Measurements from ENCODE around the gene ACBD3. TPM values are rescaled to one million over a fixed set of nuclear protein-coding genes. Genes with fewer than 3 reads are reported as not detected.

The ACBD3 gene
- total and polyA plus RNA-seq, 4 donors: 13.5 to 51.9 (median 30.5) TPM

- Histone ChIP-seq H3K4me3 (no peak overlapping the region), H3K4me1 (ENCODE audit: control insufficient read depth in 5 of 5, insufficient read depth in 5 of 5, low read length in 5 of 5) (peaks cover 0 to 2% (median 0%) of the 10 kb centered on the region in 5 donors), H3K36me3 (ENCODE audit: control insufficient read depth in 4 of 4, insufficient read depth in 4 of 4, low read length in 4 of 4) (peaks cover 23 to 47% (median 31%) of the 10 kb centered on the region in 4 donors), H3K27me3 (ENCODE audit: control insufficient read depth in 3 of 3, insufficient read depth in 3 of 3, low read length in 2 of 3) (no peaks in the 10 kb centered on the region), H3K9ac (ENCODE audit: insufficient read depth in 1 of 2, low read length in 2 of 2) (no peak overlapping the region), H3K9me3 (ENCODE audit: control insufficient read depth in 4 of 4, insufficient read depth in 3 of 4, low read length in 3 of 4) (no peaks in the 10 kb centered on the region), H3K27ac (ENCODE audit: low read depth in 1 of 2, low read length in 1 of 2) (no peak overlapping the region)
- TF ChIP-seq, protein P1, sequence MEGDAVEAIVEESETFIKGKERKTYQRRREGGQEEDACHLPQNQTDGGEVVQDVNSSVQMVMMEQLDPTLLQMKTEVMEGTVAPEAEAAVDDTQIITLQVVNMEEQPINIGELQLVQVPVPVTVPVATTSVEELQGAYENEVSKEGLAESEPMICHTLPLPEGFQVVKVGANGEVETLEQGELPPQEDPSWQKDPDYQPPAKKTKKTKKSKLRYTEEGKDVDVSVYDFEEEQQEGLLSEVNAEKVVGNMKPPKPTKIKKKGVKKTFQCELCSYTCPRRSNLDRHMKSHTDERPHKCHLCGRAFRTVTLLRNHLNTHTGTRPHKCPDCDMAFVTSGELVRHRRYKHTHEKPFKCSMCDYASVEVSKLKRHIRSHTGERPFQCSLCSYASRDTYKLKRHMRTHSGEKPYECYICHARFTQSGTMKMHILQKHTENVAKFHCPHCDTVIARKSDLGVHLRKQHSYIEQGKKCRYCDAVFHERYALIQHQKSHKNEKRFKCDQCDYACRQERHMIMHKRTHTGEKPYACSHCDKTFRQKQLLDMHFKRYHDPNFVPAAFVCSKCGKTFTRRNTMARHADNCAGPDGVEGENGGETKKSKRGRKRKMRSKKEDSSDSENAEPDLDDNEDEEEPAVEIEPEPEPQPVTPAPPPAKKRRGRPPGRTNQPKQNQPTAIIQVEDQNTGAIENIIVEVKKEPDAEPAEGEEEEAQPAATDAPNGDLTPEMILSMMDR (IDR thresholded peaks at IDR 0.05; ENCODE audit: control extremely low read depth, extremely low read depth): no peak
- ATAC-seq (ENCODE audit: insufficient read depth, low FRiP score) (peak; percentile 19), DNase-seq (no peak)
- WGBS, 2 donors: 89 to 98% methylated on average over 1 of the region's 1 CpG
These were observed 28.1 kb downstream of the ACBD3 start for GRCh38 chr1:226158457-226158856.

- Histone ChIP-seq H3K9me3 (ENCODE audit: control insufficient read depth in 4 of 4, insufficient read depth in 3 of 4, low read length in 3 of 4) (no peaks in the 10 kb centered on the region), H3K4me3 (no peak overlapping the region), H3K27me3 (ENCODE audit: control insufficient read depth in 3 of 3, insufficient read depth in 3 of 3, low read length in 2 of 3) (no peaks in the 10 kb centered on the region), H3K9ac (ENCODE audit: insufficient read depth in 1 of 2, low read length in 2 of 2) (no peak overlapping the region), H3K27ac (ENCODE audit: low read depth in 1 of 2, low read length in 1 of 2) (no peak overlapping the region), H3K4me1 (ENCODE audit: control insufficient read depth in 5 of 5, insufficient read depth in 5 of 5, low read length in 5 of 5) (peaks cover 0 to 2% (median 0%) of the 10 kb centered on the region in 5 donors), H3K36me3 (ENCODE audit: control insufficient read depth in 4 of 4, insufficient read depth in 4 of 4, low read length in 4 of 4) (peaks cover 27 to 47% (median 32%) of the 10 kb centered on the region in 4 donors)
- TF ChIP-seq, protein P1 (IDR thresholded peaks at IDR 0.05; ENCODE audit: control extremely low read depth, extremely low read depth): no peak
- no peak for ATAC-seq (ENCODE audit: insufficient read depth, low FRiP score)
- peak in 1 of 3 donors; percentile 19 for DNase-seq
- WGBS, 2 donors: 58 to 95% methylated on average over 1 of the region's 1 CpG
These were observed 28.7 kb downstream of the ACBD3 start for GRCh38 chr1:226157761-226158316.

DNA sequence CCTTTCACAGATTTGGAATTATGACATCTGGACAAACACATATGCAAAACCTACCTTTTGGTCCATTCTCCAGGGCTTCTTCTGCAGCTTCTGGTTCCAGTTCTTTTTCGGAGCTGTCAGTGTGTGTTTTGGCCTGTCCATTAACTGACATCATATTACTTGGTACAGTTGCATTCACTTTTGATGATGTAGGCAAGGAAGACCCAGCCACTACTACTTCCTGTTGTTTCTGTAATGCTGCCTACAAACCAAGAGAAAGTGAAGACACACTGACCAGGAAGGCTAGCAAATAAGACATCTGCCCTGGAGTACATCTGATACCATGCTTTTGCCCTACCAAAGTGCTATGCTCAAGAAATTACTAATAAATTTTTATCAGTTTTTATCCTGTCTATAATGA, 31.9 kb downstream of the ACBD3 start:
- Histone ChIP-seq H3K9me3 (ENCODE audit: control insufficient read depth in 4 of 4, insufficient read depth in 3 of 4, low read length in 3 of 4) (no peaks in the 10 kb centered on the region), H3K36me3 (ENCODE audit: control insufficient read depth in 4 of 4, insufficient read depth in 4 of 4, low read length in 4 of 4) (peaks cover 27 to 44% (median 30%) of the 10 kb centered on the region in 4 donors), H3K27me3 (ENCODE audit: control insufficient read depth in 3 of 3, insufficient read depth in 3 of 3, low read length in 2 of 3) (no peaks in the 10 kb centered on the region), H3K27ac (ENCODE audit: low read depth in 1 of 2, low read length in 1 of 2) (no peak overlapping the region), H3K4me3 (no peak overlapping the region), H3K4me1 (ENCODE audit: control insufficient read depth in 5 of 5, insufficient read depth in 5 of 5, low read length in 5 of 5) (peaks cover 0 to 2% (median 0%) of the 10 kb centered on the region in 5 donors), H3K9ac (ENCODE audit: insufficient read depth in 1 of 2, low read length in 2 of 2) (no peak overlapping the region)
- DNase-seq: no peak
- no peak for ATAC-seq (ENCODE audit: insufficient read depth, low FRiP score)
- TF ChIP-seq, protein P1 (IDR thresholded peaks at IDR 0.05; ENCODE audit: control extremely low read depth, extremely low read depth): no peak
- 89 to 96% methylated on average over 1 of the region's 1 CpG for WGBS, 2 donors

DNA sequence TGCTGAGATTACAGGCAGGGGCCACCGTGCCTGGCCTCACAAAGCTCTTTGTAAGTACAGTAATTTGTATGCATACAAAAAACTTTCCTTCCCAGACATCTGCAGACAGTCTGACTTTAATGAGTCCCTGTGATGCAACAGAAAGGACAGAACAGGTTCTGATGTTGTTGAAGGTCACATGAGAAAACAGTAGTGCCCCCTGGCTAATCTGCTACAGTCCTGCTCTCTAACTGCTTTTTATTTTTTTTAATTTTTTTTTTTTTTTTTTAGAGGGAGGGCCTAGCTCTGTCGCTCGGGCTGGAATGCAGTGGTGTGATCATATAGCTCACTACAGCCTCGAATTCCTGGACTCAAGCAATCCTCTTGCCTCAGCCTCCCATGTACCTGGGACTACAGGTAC, 36.7 kb downstream of the ACBD3 start:
- Histone ChIP-seq H3K9me3 (ENCODE audit: control insufficient read depth in 4 of 4, insufficient read depth in 3 of 4, low read length in 3 of 4) (no peaks in the 10 kb centered on the region), H3K9ac (ENCODE audit: insufficient read depth in 1 of 2, low read length in 2 of 2) (no peak overlapping the region), H3K27ac (ENCODE audit: low read depth in 1 of 2, low read length in 1 of 2) (no peak overlapping the region), H3K27me3 (ENCODE audit: control insufficient read depth in 3 of 3, insufficient read depth in 3 of 3, low read length in 2 of 3) (no peaks in the 10 kb centered on the region), H3K4me3 (no peak overlapping the region), H3K36me3 (ENCODE audit: control insufficient read depth in 4 of 4, insufficient read depth in 4 of 4, low read length in 4 of 4) (peaks cover 27 to 49% (median 33%) of the 10 kb centered on the region in 4 donors), H3K4me1 (ENCODE audit: control insufficient read depth in 5 of 5, insufficient read depth in 5 of 5, low read length in 5 of 5) (peaks cover 0 to 2% (median 0%) of the 10 kb centered on the region in 5 donors)
- TF ChIP-seq, protein P1 (IDR thresholded peaks at IDR 0.05; ENCODE audit: control extremely low read depth, extremely low read depth): no peak
- WGBS, 2 donors: 81 to 87% methylated on average over 4 of the region's 4 CpGs
- no peak for ATAC-seq (ENCODE audit: insufficient read depth, low FRiP score)
- DNase-seq: no peak

Measured in lung (tissue), 12 donors.